GM18519 (cell line): ENCODE measurements around the gene NKX2-8.
"Not testable (repeated sequence)": the region's sequence is repeated elsewhere in the genome, so short reads cannot be mapped to it uniquely, and the experiment has no call there.

Experiments
- ATAC-seq: cut with Tn5 transposase; IDR thresholded peaks from one replicate; pipeline ENCODE4 v1.9.1; 2021; ENCODE audit warnings: mild to moderate bottlenecking, moderate library complexity; ENCODE audit not compliant: unreplicated experiment, low FRiP score

Gene NKX2-8

DNA sequence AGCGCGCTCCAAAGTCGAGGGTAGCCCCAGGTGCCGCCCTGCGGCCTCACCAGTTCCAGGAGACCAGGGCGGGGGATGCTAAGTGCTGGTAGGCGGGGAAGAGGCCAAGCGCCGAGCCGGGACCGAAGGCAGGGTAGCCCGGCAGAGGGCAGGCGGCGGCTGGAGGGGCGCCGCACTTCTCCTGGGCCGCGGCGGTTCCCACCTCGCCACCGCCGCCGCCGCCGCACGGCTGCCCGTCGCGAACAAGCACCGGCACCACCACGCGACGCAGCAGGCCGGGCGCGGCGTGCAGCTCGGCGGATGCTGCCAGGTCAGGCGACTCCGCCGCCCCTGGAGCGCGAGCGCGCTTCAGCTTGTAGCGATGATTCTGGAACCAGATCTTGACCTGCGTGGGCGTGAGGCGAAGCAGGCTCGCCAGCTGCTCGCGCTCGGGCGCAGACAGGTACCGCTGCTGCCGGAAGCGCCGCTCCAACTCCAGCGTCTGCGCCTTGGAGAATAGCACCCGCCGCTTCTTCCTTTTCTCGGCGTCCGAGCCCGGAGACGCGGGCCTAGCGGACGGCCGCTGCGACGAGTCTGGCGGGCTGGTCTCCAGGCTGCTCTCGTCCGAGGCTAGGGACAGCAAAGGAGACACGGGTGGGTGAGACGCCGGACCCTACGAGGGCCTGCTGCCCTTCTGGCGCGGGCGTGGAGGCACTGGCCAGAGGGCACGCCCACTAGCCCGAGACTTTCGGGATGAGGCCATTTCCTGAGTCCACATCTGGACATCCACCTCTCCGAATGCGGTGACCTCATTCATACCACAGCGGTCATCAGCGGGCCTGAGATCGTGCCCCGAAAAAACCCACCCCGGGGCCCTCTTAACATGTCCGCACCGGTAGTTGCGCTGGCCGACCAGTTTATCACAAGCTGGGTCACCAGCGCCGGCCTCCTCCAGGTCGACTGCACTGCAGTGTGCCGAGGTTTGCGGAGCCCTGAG is 1.3 kb downstream of the NKX2-8 start:
- no peak for ATAC-seq

DNA sequence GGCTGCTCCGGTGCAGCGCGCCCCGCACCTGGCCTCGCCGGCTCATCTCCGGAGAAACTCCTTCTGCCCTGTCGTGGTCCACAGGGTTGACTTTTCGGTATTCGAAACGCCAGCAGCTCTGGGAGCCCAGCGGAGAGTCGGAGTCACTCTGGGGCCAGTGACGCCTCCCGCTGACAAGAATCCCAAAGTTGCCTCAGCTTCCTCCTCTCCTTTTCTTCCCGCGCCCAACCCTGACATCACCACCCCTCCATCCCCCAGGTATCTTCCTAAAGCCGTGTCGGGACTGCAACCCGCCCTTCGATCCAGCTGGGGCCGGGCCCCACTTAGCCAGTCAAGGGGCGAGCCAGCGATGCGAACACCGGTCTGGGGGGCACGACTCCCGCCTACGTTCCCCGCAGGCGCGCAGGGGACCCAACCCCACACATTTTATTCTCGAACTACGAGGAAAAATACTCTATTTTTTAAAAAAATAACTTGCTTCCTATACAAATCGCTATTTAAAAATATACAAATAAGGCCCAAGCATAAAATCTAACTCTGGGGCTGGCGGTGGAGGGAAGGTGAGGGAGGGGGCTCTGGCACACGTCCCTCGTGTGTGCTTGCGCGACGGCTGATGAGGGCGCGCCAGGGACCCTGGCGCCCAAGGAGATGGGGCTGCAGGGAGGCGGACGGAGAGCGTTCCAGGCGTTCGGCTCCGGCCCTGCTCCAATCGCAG is 2.1 kb downstream of the NKX2-8 start:
- ATAC-seq, result no peak

DNA sequence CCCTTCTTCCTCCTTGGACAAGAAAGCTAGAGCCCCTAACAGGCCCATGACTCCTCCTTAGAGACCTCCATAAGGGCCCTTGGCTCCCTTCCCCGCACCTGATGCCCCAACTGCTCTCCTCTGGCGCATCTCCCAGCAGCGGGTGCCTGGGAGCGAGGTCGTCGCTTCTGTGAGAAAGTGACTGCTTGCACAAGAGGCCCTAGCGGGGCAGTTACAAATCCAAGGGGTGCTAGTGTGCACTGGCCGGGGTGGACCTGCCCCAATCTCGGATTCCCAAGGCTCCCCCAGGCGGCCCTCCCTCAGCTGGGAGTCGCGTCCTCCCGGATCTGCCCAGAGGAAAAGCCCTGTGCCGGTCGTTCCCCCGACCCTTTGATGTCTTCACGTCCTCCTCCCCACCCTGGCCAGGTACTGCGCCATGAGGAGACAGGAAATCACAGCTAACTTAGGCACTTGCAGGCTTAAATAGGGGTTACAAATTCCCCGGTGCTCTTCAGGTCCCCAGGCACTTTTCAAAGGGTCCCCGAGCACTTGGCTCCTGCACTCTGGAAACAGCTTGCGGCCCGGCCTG is 2.8 kb downstream of the NKX2-8 start:
- no peak for ATAC-seq

DNA sequence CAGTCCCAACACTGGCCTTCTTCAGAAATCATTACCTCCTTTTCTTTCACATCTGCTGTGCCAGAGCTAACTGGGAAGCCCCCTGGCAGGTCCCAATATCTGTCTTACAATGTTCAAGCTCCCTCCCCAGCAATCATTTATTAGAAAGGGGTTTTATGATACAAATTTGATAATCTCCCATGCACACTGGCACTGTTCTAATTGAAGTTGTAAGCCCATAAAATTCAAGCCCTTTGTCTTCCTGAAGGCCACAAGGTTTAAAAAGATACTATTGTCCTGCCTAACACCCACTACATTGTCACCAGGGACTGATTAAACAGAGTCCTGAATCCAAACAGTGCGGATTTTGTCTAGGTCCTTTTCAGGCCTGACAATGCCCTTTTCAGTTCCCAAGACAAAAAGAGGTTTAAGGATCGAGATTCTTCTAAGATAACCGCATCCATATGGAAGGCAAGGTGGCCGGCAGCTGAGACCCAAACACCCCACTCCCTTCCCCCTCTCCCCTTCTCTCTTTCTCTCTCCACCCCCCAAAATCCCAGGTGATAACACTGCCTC is 3.3 kb downstream of the NKX2-8 start:
- ATAC-seq, result no peak

DNA sequence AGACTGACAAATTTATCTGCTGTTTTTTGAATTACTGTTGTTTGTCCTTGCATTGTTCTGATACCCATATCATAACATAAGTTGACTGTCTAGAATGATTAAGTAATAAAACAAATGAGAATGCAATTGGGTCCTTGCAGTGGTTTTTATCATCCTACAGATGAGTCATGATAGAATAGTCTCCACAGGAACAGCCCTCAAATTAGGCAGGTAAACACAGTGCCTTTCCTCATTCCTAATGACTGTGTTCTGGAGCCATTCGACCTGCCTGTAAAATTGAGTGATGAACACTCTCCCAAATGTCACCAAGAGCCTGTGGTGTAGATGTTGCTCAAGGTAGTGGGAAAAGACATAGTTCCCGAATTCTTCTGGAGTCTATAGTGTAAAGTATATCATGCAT is 12.3 kb downstream of the NKX2-8 start:
- no peak for ATAC-seq

DNA sequence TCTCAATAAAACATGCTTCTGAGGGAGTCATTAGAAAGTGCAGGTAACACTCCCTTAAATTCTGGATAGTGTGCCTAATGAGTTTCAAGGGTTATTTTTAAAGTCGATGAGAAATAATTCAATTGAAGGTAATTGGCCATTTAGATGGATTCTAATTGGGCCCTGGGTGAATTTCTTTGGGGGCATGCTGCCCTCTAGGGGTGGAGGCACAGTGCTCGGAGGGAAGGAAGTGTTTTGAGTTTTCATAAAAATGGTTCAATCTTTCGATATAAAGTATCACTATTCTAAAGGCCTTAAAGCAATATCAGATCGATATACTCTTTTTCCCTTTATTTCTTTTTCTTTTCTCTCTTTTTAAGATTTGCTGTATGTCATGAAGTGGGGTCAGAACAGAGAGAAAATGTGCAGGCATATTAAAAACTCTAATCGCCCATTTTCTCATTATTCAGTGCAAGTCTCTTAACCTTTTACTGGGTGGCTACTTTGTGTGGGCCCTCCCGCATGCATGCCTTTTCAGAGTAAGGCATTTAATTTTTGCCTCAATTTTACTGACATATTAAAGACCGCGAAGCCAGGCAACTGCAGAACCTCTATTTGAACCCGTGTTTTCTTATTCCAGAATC is 25.5 kb downstream of the NKX2-8 start:
- no peak for ATAC-seq

DNA sequence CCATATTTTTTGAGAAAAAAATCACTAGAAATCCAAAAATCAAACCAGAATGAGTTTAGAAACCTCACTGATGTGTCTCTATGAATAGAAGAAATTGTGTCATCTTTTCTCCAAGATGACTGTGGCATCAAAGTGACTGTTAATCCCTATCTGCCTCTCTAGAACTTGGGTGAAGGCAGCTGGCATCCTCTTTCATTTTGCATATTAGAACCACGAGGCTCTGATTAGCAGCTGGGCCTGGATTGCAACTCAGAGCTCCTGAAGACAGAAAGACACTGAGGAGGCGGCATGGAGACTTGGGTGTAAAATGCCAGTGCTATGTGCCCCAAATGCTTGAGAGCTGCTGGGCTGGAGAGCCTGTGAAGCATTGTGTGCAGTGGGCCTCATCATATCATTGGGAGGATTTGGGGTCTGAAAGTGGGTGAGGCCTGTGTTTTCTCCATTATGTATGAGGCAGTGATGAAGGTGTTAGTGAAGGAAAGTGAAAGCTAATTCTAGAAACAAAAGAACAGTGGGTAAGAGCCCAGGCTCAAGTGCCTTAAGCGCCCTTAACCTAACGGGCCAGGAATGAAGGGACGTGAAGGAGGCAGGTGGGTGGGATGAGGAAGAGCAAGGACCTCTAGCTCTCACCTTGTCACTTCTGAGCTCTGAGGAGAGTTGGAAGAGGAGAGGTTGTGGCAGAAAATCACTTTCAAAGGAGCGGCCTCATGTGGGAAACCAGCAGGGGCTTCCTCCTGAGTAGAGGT is 26.2 kb downstream of the NKX2-8 start:
- no peak for ATAC-seq

DNA sequence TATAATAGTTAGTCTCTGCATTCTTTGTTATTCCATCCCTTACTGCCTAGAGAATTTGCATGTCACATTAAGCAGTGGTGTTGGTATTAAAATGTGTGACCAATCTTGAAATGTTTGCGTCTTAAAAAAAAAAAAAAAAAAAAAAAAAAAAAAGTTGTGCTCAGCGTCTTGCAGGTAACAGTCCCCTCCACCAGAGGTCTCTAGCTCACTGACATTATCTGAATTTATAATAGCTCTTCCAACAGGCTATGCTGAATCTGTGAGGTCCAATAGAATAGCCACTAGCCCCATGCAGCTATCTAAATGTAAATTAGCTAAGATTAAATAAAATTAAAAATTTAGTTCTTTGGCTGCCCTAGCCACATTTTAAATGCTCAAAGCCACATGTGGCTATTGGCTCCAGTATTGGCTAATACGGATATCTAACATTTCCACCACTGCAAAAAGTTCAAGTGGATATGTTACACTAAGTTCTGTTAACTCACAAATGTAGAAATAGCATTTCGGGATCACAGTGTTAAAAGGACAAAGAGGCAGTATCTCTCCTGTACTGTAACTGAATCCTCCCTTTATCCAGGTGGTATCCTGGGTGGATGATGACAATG is 28.7 kb downstream of the NKX2-8 start:
- ATAC-seq, result peak; percentile 78

DNA sequence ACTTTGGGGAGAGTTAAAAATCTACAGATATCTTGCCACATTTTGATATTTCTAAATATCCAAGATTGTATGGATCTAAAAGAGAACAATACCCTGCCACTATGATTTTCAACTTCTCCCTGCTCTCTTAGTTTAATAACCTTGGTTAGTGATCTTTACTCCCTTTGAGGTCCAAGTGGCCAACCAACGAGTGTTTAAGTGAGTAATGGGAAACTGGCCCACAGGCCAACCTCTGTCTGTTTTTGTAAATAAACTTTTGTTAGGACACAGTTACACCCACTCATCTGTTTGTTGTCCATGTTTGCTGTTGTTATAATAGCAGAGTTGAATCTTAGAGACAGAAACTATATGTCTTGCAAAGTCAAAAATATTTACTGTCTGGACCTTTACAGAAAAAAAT is 31.5 kb downstream of the NKX2-8 start:
- no peak for ATAC-seq

DNA sequence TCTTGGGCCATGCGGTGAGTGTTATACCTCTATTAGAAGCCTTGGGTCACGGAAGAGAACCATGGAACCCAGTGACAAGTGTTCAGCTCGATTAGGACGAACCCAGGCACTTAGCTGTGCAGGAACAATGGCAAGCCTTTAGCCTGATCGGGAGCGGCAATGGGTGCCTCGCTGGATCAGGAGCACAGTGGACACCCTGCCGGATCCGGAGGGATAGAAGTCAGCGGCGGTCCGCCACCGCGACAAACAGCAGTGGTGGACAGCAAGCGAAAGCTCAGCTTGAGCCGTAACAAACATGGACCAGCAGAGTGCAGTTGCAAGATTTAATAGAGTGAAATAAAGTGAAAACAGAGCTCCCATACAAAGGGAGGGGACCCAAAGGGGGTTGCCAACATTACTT is 38.1 kb downstream of the NKX2-8 start:
- ATAC-seq, result not testable (repeated sequence)

DNA sequence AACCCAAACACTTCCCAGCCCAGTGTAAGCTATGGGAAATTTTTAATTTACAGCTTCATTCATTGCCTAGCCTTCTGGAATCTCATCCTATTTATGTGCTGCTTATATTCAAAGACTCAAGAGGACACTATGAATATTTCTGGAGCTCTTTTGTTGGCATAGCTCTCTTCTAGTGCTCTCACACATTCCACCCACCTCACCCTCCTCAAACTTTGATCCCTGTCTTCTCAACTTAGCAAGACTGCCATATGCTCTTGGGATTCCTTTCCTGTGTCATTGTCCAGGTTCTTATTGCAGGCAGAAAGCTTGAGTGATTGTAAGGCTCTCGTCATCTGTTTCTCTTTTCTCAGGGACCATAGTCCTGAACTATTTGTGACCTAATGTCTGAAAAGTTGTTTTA is 44.4 kb downstream of the NKX2-8 start:
- no peak for ATAC-seq
